Karpas-422 (cell line): Measurements from ENCODE around the gene SLC26A9. TPM values are rescaled to one million over a fixed set of nuclear protein-coding genes. Genes with fewer than 3 reads are reported as not detected.

Experiments
- DNase-seq: peaks from one replicate; pipeline ENCODE4 v3.0.0-alpha.2; 2015
- H2AFZ ChIP-seq: fragments of 200-600 bp; sonication (generic); 2 replicates; pipeline ENCODE4 v1.6.1; 2014; ENCODE audit warnings: antibody characterized with exemption, low read length, mixed read lengths
- H3K27ac ChIP-seq: fragments of 200-600 bp; sonication (generic); 2 replicates; pipeline ENCODE4 v1.5.1; 2014; ENCODE audit warnings: mild to moderate bottlenecking, low read length, moderate library complexity
- H3K27me3 ChIP-seq: fragments of 200-600 bp; sonication (generic); 2 replicates; pipeline ENCODE4 v1.6.1; 2014; ENCODE audit warnings: low read length, mixed read lengths
- H3K36me3 ChIP-seq: fragments of 200-600 bp; sonication (generic); 2 replicates; pipeline ENCODE4 v1.6.1; 2014; ENCODE audit warnings: low read length, mixed read lengths; ENCODE audit not compliant: insufficient read depth
- H3K4me1 ChIP-seq: fragments of 200-600 bp; sonication (generic); 2 replicates; pipeline ENCODE4 v1.6.1; 2014; ENCODE audit warnings: mild to moderate bottlenecking, low read length, mixed read lengths
- H3K4me2 ChIP-seq: fragments of 200-600 bp; sonication (generic); 2 replicates; pipeline ENCODE4 v1.6.1; 2014; ENCODE audit warnings: low read length, low read depth, mild to moderate bottlenecking; ENCODE audit not compliant: poor library complexity, severe bottlenecking
- H3K4me3 ChIP-seq: fragments of 200-600 bp; sonication (generic); 2 replicates; pipeline ENCODE4 v1.5.1; 2014; ENCODE audit warnings: mild to moderate bottlenecking, antibody characterized with exemption, low read length, mixed read lengths
- H3K79me2 ChIP-seq: fragments of 200-600 bp; sonication (generic); 2 replicates; pipeline ENCODE4 v1.6.1; 2014; ENCODE audit warnings: mild to moderate bottlenecking, low read length, mixed read lengths
- H3K9ac ChIP-seq: fragments of 200-600 bp; sonication (generic); 2 replicates; pipeline ENCODE4 v1.6.0; 2014; ENCODE audit warnings: low read length
- H3K9me2 ChIP-seq: fragments of 200-600 bp; sonication (generic), shearing (Covaris generic); replicated peaks from 2 replicates; pipeline ENCODE4 v1.6.0; 2014; ENCODE audit warnings: mild to moderate bottlenecking, low read length, moderate library complexity; ENCODE audit not compliant: insufficient read depth
- H3K9me3 ChIP-seq: fragments of 300-700, 200-600 bp; sonication (generic); 2 replicates; pipeline ENCODE4 v1.6.1; 2014; ENCODE audit warnings: low read length, mixed read lengths
- H4K20me1 ChIP-seq: fragments of 200-600 bp; sonication (generic); 2 replicates; pipeline ENCODE4 v1.6.1; 2014; ENCODE audit warnings: mild to moderate bottlenecking, antibody characterized with exemption, low read length, low read depth; ENCODE audit not compliant: insufficient read depth
- total RNA-seq: library from RNA; depleted of rRNA; stranded (reverse); fragments of >200 nt; shearing (Covaris generic); gene quantifications from 2 replicates; pipeline ENCODE4 v1.2.3, GENCODE V29; 2014; ENCODE audit warnings: low replicate concordance; rRNA removed

SLC26A9 gene, protein sequence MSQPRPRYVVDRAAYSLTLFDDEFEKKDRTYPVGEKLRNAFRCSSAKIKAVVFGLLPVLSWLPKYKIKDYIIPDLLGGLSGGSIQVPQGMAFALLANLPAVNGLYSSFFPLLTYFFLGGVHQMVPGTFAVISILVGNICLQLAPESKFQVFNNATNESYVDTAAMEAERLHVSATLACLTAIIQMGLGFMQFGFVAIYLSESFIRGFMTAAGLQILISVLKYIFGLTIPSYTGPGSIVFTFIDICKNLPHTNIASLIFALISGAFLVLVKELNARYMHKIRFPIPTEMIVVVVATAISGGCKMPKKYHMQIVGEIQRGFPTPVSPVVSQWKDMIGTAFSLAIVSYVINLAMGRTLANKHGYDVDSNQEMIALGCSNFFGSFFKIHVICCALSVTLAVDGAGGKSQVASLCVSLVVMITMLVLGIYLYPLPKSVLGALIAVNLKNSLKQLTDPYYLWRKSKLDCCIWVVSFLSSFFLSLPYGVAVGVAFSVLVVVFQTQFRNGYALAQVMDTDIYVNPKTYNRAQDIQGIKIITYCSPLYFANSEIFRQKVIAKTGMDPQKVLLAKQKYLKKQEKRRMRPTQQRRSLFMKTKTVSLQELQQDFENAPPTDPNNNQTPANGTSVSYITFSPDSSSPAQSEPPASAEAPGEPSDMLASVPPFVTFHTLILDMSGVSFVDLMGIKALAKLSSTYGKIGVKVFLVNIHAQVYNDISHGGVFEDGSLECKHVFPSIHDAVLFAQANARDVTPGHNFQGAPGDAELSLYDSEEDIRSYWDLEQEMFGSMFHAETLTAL
- total RNA-seq = not detected in 2 replicates

DNA sequence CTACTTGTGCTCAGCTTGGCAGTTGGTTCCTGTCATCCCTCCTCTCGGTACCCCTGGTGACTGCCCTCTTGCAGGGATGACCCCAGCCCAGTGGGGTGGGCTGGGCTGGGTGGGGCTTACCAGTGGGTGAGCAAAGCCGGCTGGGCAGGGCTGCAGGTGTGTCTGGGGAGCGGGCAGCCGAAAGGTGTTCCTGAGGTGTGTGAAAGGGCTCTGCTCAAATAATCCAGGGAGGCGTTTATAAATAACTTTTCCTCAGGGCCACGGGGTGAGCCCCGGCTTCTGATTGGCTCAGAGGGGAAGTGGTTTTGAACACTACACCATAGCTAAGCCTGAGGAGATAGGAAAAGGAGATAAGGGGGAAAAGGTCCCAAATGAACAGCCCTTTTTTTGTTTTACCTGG lies at the start of gene SLC26A9:
Gene SLC26A9, minus strand, starts transcription at position 212 of the 400 bp plus-strand sequence. CDS start 7,636 bp downstream, outside the sequence.
- Histone ChIP-seq H3K27me3 (no peaks in the 10 kb centered on the region), H3K79me2 (no peaks in the 10 kb centered on the region), H3K4me2 (no peak within 1 kb of the TSS)

DNA sequence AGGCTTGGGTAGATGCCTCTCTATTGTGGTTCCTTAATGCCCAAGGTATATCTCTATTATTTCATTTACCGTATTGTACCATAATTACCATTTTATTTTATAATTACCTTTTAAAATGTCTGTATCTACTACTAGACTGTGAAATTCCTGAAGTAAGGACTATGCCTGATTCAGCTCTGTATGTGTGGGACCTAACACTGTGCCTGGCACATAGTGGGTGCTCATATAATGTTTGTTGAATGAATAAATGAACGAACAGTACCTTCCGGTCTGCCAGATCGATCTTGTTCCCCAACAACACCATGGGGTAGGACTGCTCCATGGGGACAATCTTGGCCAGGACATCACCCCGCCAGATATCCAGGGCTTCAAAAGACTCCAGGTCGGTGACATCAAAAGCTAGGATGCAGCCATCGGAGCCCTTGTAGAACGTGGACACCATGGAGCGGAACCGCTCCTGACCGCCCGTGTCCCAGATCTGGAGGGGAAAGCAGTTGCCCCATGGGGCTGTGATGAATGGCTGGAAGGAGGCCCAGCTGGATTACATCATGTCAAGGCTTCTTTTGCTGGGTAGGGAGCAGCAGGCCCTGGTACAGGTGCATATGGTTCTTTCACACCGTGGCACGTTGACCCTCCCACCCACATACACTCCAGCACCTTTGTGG lies 49.1 kb upstream of the SLC26A9 start:
- Histone ChIP-seq H3K9me2 (no peaks in the 10 kb centered on the region), H3K4me3 (no peak overlapping the region), H4K20me1 (no peaks in the 10 kb centered on the region), H3K4me2 (no peak overlapping the region), H3K79me2 (no peaks in the 10 kb centered on the region), H3K36me3 (no peaks in the 10 kb centered on the region), H3K9me3 (no peaks in the 10 kb centered on the region), H3K9ac (no peak overlapping the region), H3K4me1 (no peaks in the 10 kb centered on the region), H2AFZ (no peak overlapping the region), H3K27ac (no peak overlapping the region), H3K27me3 (no peaks in the 10 kb centered on the region)
- DNase-seq = no peak

More for the DNA sequence above, at the start of gene SLC26A9:
- Histone ChIP-seq H3K9ac (no peak within 1 kb of the TSS), H3K4me1 (no peaks in the 10 kb centered on the region), H3K9me2 (no peaks in the 10 kb centered on the region), H3K27ac (no peak within 1 kb of the TSS), H4K20me1 (0 out of 2 replicates have a peak, but pooled peaks cover 6% of the 10 kb centered on the region), H3K9me3 (no peaks in the 10 kb centered on the region), H2AFZ (no peak within 1 kb of the TSS), H3K4me3 (no peak within 1 kb of the TSS), H3K36me3 (no peaks in the 10 kb centered on the region)
- DNase-seq = no peak

- DNase-seq = no peak
- no peak overlapping the region for H3K9ac ChIP-seq
- no peaks in the 10 kb centered on the region for H3K79me2 ChIP-seq
- H3K4me3 ChIP-seq = no peak overlapping the region
- H3K4me2 ChIP-seq = no peak overlapping the region
- no peaks in the 10 kb centered on the region for H3K27me3 ChIP-seq
- no peaks in the 10 kb centered on the region for H3K9me2 ChIP-seq
- no peak overlapping the region for H3K27ac ChIP-seq
- no peaks in the 10 kb centered on the region for H3K9me3 ChIP-seq
- no peaks in the 10 kb centered on the region for H4K20me1 ChIP-seq
- H3K36me3 ChIP-seq = no peaks in the 10 kb centered on the region
- H2AFZ ChIP-seq = no peak overlapping the region
- no peaks in the 10 kb centered on the region for H3K4me1 ChIP-seq
These were observed 48.0 kb upstream of the SLC26A9 start for GRCh38 chr1:205991237-205991636.

DNA sequence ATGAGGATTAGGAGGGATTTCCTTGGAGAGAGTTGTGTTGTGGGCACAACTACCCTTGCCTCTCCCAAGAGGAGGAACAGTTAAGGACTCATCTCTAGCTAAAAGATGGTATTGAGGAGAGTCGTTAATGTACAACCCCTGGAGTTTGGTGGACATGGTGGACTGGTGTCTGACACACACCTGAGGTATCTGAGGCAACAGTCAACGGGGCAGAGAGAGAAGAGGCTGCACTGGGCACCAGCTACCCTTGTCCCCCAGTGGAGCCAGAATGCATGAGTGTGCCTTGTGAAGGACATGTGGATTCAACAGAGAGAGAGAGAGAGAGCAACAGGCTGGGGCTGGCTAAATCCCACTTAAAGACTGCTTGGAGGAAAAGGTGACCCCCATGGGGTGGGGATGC lies 47.0 kb upstream of the SLC26A9 start:
- Histone ChIP-seq H3K9me3 (no peaks in the 10 kb centered on the region), H3K4me3 (no peak overlapping the region), H2AFZ (no peak overlapping the region), H3K27me3 (no peaks in the 10 kb centered on the region), H3K9ac (no peak overlapping the region), H3K4me1 (no peaks in the 10 kb centered on the region), H3K36me3 (no peaks in the 10 kb centered on the region), H3K79me2 (no peaks in the 10 kb centered on the region), H3K9me2 (no peaks in the 10 kb centered on the region), H3K27ac (no peak overlapping the region), H4K20me1 (no peaks in the 10 kb centered on the region), H3K4me2 (no peak overlapping the region)
- no peak for DNase-seq

- no peak for DNase-seq
- H3K36me3 ChIP-seq = no peaks in the 10 kb centered on the region
These were observed 46.5 kb upstream of the SLC26A9 start for GRCh38 chr1:205989786-205990185.

DNA sequence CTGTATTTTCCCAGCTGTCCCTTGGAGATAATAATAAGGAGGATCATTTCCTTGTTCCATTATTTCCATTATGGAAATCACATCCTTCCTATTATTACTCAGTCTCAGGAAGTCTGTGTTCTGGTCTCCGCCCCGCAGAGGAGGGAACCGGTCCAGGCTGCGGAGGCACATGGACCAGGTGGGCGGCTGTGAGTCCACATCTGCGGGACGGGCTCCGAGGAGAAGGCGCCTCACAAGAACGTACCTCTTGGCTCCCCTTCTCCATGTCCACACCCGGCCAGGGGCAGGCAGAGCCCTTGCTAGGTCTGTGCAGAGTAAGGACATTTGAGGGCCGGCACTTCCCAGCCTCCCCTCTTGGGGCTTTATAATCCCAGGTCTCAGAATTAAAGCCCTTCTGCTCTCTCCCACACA lies 45.3 kb upstream of the SLC26A9 start:
- H3K9me3 ChIP-seq = no peaks in the 10 kb centered on the region
- H4K20me1 ChIP-seq = no peaks in the 10 kb centered on the region
- no peak overlapping the region for H3K4me3 ChIP-seq
- no peak overlapping the region for H3K4me2 ChIP-seq
- no peaks in the 10 kb centered on the region for H3K9me2 ChIP-seq
- no peak overlapping the region for H2AFZ ChIP-seq
- no peaks in the 10 kb centered on the region for H3K27me3 ChIP-seq
- no peak overlapping the region for H3K27ac ChIP-seq
- H3K79me2 ChIP-seq = no peaks in the 10 kb centered on the region
- no peak for DNase-seq
- H3K36me3 ChIP-seq = no peaks in the 10 kb centered on the region
- no peaks in the 10 kb centered on the region for H3K4me1 ChIP-seq
- no peak overlapping the region for H3K9ac ChIP-seq

More at GRCh38 chr1:205989786-205990185, 46.5 kb upstream of the SLC26A9 start:
- Histone ChIP-seq H2AFZ (no peak overlapping the region), H3K4me1 (no peaks in the 10 kb centered on the region), H3K27ac (no peak overlapping the region), H3K4me3 (no peak overlapping the region), H3K9me3 (no peaks in the 10 kb centered on the region), H3K9me2 (no peaks in the 10 kb centered on the region), H3K9ac (no peak overlapping the region), H3K27me3 (no peaks in the 10 kb centered on the region), H3K79me2 (no peaks in the 10 kb centered on the region), H3K4me2 (no peak overlapping the region), H4K20me1 (no peaks in the 10 kb centered on the region)

- no peaks in the 10 kb centered on the region for H3K9me3 ChIP-seq
- no peak overlapping the region for H3K4me2 ChIP-seq
- H4K20me1 ChIP-seq = no peaks in the 10 kb centered on the region
- no peaks in the 10 kb centered on the region for H3K9me2 ChIP-seq
- H3K36me3 ChIP-seq = no peaks in the 10 kb centered on the region
- no peak overlapping the region for H2AFZ ChIP-seq
- no peak overlapping the region for H3K9ac ChIP-seq
- H3K27ac ChIP-seq = no peak overlapping the region
- H3K79me2 ChIP-seq = no peaks in the 10 kb centered on the region
- H3K4me1 ChIP-seq = no peaks in the 10 kb centered on the region
- no peak overlapping the region for H3K4me3 ChIP-seq
- DNase-seq = no peak
- no peaks in the 10 kb centered on the region for H3K27me3 ChIP-seq
These were observed 43.6 kb upstream of the SLC26A9 start for GRCh38 chr1:205986861-205987260.

- no peak for DNase-seq
- Histone ChIP-seq H2AFZ (no peak overlapping the region), H3K36me3 (no peaks in the 10 kb centered on the region), H3K4me2 (no peak overlapping the region), H3K4me3 (no peak overlapping the region), H3K27me3 (no peaks in the 10 kb centered on the region), H4K20me1 (no peaks in the 10 kb centered on the region), H3K4me1 (no peaks in the 10 kb centered on the region), H3K9me2 (no peaks in the 10 kb centered on the region), H3K9ac (no peak overlapping the region), H3K9me3 (no peaks in the 10 kb centered on the region), H3K27ac (no peak overlapping the region), H3K79me2 (no peaks in the 10 kb centered on the region)
These were observed 43.0 kb upstream of the SLC26A9 start for GRCh38 chr1:205986292-205986691.
